IMR-90 (cell line): Measurements from ENCODE around the gene TCF4.

Source experiments
- CEBPB ChIP-seq: IDR thresholded peaks from 2 replicates; pipeline ENCODE4 v1.6.1; 2012; ENCODE audit warnings: low read depth, low read length, improper control_type of control experiment
- CTCF ChIP-seq: conservative IDR thresholded peaks from 2 replicates; pipeline ENCODE4 v1.5.1; 2012; ENCODE audit warnings: mild to moderate bottlenecking, low read depth, low read length, improper control_type of control experiment
- MAZ ChIP-seq: IDR thresholded peaks from 2 replicates; pipeline ENCODE4 v1.6.1; 2012; ENCODE audit warnings: low read depth, mild to moderate bottlenecking, low read length, improper control_type of control experiment, moderate library complexity, borderline replicate concordance
- MXI1 ChIP-seq: IDR thresholded peaks from 2 replicates; pipeline ENCODE4 v1.6.1; 2012; ENCODE audit warnings: low read depth, mild to moderate bottlenecking, low read length, moderate library complexity, borderline replicate concordance
- POLR2A ChIP-seq: IDR thresholded peaks from 2 replicates; pipeline ENCODE4 v1.6.1; 2012; ENCODE audit warnings: mild to moderate bottlenecking, low read depth, low read length
- RAD21 ChIP-seq: IDR thresholded peaks from 2 replicates; pipeline ENCODE4 v1.6.1; 2012; ENCODE audit warnings: low read length, improper control_type of control experiment
- RCOR1 ChIP-seq: IDR thresholded peaks from 2 replicates; pipeline ENCODE4 v1.6.1; 2012; ENCODE audit warnings: mild to moderate bottlenecking, low read length, improper control_type of control experiment; ENCODE audit not compliant: insufficient replicate concordance
- RFX5 ChIP-seq: IDR thresholded peaks from 2 replicates; pipeline ENCODE4 v1.8.0; 2012; ENCODE audit warnings: low read depth, mild to moderate bottlenecking, low read length, moderate library complexity
- USF2 ChIP-seq: fragments of 150-350 bp; IDR thresholded peaks from 2 replicates; pipeline ENCODE4 v1.6.1; 2017; ENCODE audit warnings: mild to moderate bottlenecking, antibody characterized with exemption, low read length, low read depth

DNA sequence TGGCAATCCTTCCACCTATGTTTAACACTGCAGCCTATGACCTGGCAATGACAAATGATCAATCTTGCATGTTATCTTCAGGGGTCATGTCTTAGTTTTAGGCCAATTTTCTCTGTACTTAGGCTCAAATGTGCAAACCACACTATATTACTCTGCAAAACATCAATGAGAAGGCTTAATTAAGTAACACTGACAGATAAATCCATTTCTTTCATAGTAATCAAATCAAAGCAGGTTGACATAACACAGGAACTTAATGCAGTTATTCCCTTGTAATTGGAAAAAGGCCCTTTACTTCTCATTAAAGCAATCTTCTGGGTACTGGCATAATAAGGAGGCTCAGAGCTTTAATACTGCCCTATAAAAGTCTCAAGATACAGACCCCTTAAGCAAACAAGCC lies 114.4 kb downstream of the TCF4 start:
- TF ChIP-seq RAD21 (no peak), CTCF (no peak), POLR2A (no peak), USF2 (no peak), RFX5 (no peak), CEBPB (no peak), MAZ (no peak), RCOR1 (no peak), MXI1 (no peak)
